NCI-H1694 treated with DMSO at 0.1 percent for 48 hours (cell line): Measurements from ENCODE around the gene CNPY4.

Experiments
- DNase-seq: peaks from one replicate; lab custom pipeline; 2025; lab: John Stamatoyannopoulos, UW

The CNPY4 gene

GRCh38 chr7:100148559-100149328 is 29.3 kb downstream of the CNPY4 start, which contains the start of gene LAMTOR4:
Gene LAMTOR4 (plus strand): TSS chr7:100148918. CDS start chr7:100148973, 55 bp downstream.
- peak; percentile 99 for DNase-seq

GRCh38 chr7:100152404-100152803 is 33.0 kb downstream of the CNPY4 start:
- DNase-seq, result no peak

- no peak for DNase-seq
Observed at GRCh38 chr7:100152937-100153666, 33.7 kb downstream of the CNPY4 start.

- DNase-seq, result no peak
Observed at GRCh38 chr7:100153708-100154535, 34.5 kb downstream of the CNPY4 start.

GRCh38 chr7:100154651-100155491 is 35.4 kb downstream of the CNPY4 start:
- no peak for DNase-seq

GRCh38 chr7:100155553-100156317 is 36.3 kb downstream of the CNPY4 start:
- DNase-seq, result no peak

- no peak for DNase-seq
Observed at GRCh38 chr7:100156331-100157068, 37.1 kb downstream of the CNPY4 start.

- DNase-seq, result no peak
Observed at GRCh38 chr7:100157069-100157333, 37.6 kb downstream of the CNPY4 start.

GRCh38 chr7:100157334-100158228 is 38.1 kb downstream of the CNPY4 start:
- no peak for DNase-seq

- peak; percentile 65 for DNase-seq
Observed at GRCh38 chr7:100158229-100159098, 39.0 kb downstream of the CNPY4 start, which contains the start of gene TRAPPC14. Gene TRAPPC14 (minus strand): TSS chr7:100158723. CDS start chr7:100158499, 224 bp downstream.

GRCh38 chr7:100159099-100159623 is 39.7 kb downstream of the CNPY4 start:
- DNase-seq, result no peak

GRCh38 chr7:100160067-100160466 is 40.6 kb downstream of the CNPY4 start:
- DNase-seq, result no peak

GRCh38 chr7:100163006-100163531 is 43.6 kb downstream of the CNPY4 start:
- no peak for DNase-seq

GRCh38 chr7:100163871-100164270 is 44.4 kb downstream of the CNPY4 start:
- no peak for DNase-seq

GRCh38 chr7:100166317-100166940 is 47.0 kb downstream of the CNPY4 start:
- DNase-seq, result no peak

- no peak for DNase-seq
Observed at GRCh38 chr7:100166970-100167911, 47.8 kb downstream of the CNPY4 start.
